A549 (cell line): Measurements from ENCODE around the gene CADM1.

Experiments used
- CEBPB ChIP-seq, 2 experiments: fragments of >200 bp in 1 of 2; sonication (Bioruptor Twin) in 1 of 2; formaldehyde crosslinking in 1 of 2; IDR thresholded peaks; 2 replicates each; pipeline ENCODE4 v1.6.1; 2012 to 2016
- CTCF ChIP-seq: fragments of >200 bp; sonication (Bioruptor Twin); formaldehyde crosslinking; IDR thresholded peaks from 3 replicates; pipeline ENCODE4 v1.5.1; 2016
- FOSB ChIP-seq: fragments of 250-450 bp; sonication (Bioruptor Pico); IDR thresholded peaks from 2 replicates; pipeline ENCODE4 v1.5.0; 2020; ENCODE audit warnings: mild to moderate bottlenecking, moderate library complexity
- HDAC2 ChIP-seq: fragments of 200-600 bp; sonication (generic); IDR thresholded peaks from 2 replicates; pipeline ENCODE4 v1.6.1; 2016

DNA sequence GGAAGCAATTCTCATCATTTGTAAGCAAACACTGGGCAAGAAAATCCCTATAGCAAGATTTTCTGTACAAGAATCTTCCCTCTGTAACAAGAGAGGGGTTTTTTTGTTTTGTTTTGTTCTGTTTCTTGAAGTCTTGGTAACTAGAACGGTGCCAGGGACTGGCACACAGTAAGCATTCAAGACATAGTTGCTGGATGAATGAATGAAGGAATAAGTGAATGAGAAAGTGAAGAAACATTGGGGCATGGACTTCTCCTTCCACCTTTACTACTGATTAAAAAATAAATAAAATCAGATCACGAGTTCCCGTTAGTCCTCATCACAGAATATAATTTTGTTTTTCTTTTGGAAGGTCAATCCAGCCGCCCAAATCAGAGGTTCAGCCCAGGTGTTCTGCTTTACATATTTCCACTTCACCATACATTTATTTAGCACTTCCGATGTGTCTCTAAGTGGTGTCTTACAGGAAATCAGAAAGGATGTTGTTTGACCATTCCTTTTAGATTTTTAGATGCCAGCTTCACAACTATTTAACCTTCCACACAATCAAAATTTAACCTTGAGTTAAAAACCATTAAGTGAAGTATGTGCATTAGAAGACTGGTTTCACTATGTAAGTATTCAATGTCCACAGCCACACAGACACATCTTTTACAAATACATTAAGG, 281.2 kb downstream of the CADM1 start:
- no peak for TF ChIP-seq HDAC2
- no peak for TF ChIP-seq CEBPB (IDR thresholded peaks at IDR 0.05)
- no peak for TF ChIP-seq CTCF
- no peak for TF ChIP-seq FOSB (CRISPR knock-in tag)
